Activated CD8-positive, alpha-beta memory T cell treated with anti-CD3 and anti-CD28 coated beads, Interleukin-2, amount 50 U/mL, for 48 hours (primary cell): Measurements from ENCODE around the gene GCFC2.
"Not testable (repeated sequence)": the region's sequence is repeated elsewhere in the genome, so short reads cannot be mapped to it uniquely, and the experiment has no call there.

ENCODE experiments used
- DNase-seq: peaks from one replicate; pipeline ENCODE4 v3.0.0-alpha.2; 2020

Gene GCFC2

GRCh38 chr2:75676464-75676863, 34.3 kb downstream of the GCFC2 start:
- DNase-seq: no peak

DNA sequence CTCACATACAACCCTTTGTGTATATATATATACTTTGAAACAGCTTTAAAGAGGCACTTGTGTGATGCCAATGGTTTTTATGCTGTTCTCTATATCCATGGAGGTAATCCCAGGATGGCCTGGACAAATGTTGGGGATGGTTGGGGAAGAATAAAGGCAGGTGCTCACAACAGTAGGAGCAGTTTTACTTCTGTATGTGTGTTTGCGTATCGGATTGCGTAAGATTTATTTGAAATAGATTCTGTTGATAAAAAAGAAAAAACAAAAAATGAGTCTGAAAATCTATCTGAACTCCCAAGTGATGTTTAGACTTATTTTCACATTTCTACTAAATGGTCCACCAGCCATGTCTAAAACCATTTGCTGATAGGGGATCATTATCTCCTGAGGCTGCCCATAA, 34.8 kb downstream of the GCFC2 start:
- DNase-seq: no peak

DNA sequence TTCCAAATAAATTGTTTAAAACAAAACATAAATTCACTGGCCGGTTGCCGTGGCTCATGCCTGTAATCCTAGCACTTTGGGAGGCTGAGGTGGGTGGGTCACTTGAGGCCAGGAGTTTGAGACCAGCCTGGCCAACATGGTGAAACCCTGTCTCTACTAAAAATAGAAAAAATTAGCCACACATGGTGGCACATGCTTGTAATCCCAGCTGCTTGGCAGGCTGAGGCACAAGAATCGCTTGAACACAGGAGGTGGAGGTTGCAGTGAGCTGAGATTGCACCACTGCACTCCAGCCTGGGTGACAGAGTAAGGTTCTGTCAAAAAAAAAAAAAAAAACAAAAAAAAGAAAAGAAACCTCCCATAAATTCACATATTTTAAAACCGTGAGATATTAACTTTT, 35.3 kb downstream of the GCFC2 start:
- DNase-seq: not testable (repeated sequence)

DNA sequence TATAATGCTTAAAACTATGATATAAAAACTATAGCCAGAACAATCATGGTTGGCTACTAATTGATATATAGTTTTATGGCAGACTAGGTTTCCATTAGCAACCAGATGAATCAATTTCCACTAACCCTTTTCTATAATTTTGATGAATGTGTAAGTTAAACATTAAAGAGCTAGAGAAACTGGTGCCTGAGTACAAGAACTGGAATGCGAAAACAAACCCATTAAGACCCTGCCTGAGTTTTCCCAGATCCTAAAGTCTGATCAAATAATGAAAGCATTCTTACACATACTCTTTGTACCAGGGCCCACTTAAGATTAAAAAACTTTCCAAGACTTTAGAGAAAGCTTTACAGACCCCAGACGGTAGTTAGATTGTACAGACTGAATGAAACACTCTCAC, 42.8 kb downstream of the GCFC2 start:
- DNase-seq: no peak

GRCh38 chr2:75666911-75667310, 43.8 kb downstream of the GCFC2 start:
- no peak for DNase-seq

GRCh38 chr2:75657798-75658197, 52.9 kb downstream of the GCFC2 start:
- DNase-seq: no peak

DNA sequence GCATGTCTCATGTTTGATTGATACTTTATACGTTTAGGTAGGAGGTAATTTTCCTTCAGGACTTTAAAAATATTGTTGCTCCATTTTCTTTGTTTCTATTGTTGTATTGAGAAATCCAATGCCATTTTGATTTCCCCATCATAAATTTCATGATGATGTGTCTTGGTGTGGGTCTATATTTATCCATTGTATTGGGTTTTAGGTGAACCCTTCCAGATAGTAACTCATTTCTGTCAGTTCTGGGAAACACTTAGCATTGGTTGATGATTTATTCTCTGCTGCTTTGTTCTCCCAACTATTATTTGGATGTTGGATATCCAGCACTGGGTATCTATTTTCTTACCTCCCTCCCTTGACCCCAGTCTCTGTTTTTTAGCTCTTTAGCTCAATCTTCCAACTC, 54.2 kb downstream of the GCFC2 start:
- no peak for DNase-seq

DNA sequence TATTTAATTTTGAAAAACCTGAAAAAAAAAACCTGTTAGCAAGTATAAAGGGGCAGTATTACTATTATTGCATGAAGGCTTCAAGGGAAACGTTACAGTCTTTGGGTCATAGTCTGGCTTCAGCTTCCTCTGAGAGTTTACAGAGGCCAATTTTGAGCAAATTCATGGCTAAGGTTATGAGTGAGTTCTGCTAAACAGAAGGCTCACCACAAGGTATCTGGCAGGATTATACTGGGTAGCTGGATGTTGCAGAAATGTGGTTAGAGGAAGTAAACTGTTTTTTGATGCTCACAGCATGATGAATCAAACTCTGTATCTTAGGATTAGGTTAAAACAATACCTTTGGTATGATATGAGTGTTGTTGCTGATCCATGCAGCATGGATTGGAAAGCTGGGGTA, 54.9 kb downstream of the GCFC2 start:
- DNase-seq: no peak

DNA sequence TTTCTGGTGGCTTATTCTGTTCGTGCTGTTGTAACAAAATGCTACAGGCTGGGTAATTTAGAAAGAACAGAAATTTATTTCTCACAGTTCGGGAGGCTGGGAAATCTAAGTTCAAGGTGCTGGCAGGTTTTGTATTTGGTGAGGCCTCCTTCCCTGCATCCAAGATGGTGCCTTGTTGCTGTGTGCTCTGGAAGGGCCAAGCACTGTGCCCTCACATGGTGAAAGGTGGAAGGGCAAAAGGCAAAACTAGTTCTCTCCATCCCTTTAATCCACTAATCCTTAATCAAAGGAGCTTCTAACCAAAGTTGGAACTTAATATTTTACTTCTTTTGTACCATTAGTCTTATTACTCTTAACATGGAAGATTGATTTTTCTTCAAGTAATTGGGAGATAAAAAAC, 56.7 kb downstream of the GCFC2 start:
- no peak for DNase-seq

DNA sequence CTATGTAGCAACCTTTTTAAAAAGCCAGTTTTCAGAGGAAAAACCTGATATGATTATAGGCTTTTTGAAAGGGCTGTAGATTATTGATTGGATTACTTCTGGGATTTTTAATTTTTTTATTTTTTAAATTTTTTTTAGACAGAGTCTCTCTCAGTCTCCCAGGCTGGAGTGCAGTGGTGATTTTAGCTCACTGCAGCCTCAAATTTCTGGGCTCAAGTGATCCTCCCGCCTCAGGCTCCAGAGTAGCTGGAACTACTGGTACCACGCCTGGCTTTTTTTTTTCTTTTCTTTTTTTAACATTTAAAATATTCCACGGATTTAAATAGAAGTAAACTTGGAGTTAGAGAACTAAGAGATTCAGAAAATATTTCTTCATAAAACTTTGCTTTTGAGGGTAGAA, 62.9 kb downstream of the GCFC2 start:
- no peak for DNase-seq

DNA sequence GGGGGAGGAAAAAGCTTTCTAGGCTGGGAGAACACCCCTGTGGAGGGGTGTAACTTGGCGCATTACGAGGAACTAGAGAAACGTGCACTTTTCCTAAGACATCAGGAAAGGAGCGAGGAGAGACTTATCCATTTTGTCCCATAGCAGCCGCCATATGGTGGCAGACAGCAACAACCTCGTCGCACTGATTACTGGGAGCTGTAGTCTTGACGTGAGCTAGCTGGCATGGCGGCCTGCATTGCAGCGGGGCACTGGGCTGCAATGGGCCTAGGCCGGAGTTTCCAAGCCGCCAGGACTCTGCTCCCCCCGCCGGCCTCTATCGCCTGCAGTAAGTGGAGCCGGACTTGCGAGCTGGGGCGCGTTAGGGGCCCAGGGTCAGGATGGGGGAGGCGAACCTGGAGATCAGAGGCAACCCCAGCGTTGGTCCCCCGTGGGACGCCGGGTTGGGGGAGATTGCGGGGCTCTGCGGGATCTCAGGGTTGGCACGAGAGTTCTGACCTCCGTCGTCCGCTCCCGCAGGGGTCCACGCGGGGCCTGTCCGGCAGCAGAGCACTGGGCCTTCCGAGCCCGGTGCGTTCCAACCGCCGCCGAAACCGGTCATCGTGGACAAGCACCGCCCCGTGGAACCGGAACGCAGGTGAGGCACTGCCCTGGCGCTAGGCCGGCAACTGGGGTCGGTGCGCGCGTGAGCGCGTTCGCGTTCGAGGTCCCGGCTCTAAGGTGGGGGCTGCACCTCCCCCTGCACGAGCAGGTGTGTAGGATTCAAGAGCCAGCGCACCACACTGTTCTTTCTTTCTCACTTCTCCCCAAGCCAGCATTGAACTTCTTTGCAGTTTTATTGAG, 63.9 kb downstream of the GCFC2 start, which contains the start of gene MRPL19:
TSS of gene MRPL19 (plus strand) at position 201 of the 843 bp plus-strand sequence. CDS start at position 226, 25 bp downstream.
- DNase-seq: peak; percentile 81

DNA sequence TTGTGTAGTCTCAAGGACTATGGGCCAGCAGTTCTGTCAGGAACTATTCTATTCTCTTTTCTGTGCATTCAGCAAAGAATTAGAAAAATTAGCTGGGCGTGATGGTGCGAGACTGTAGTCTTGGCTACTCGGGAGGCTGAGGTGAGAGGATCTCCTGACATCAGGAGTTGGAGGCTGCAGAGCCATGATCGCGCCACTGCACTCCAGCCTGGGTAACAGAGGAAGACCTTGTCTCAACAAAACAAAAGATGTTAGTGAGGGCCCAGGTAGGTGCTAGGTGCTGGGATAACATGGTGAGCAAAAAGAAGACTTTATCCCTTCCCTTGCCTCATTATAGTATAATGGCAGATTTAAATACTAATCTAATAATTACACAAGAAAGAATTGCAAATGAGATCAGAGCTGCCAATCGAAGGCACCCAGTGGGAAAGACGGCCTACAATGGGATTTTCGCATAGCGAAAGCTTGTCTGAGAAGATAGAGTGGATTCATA, 64.6 kb downstream of the GCFC2 start:
- no peak for DNase-seq

DNA sequence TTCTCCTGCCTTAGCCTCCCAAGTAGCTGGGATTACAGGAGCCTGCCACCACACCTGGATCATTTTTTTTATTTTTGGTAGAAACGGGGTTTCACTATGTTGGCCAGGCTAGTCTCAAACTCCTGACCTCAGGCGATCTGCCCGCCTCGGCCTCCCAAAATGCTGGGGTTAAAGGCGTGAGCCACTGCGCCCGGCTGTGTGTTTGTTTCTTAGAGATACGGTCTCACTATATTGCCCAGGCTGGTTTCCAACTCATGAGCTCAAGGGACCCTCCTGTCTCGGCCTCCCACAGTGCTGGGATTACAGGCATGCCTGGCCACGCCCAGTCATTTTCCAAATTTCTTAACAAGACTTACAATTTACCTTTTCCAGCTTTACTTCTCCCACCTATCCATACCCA, 65.1 kb downstream of the GCFC2 start:
- no peak for DNase-seq

DNA sequence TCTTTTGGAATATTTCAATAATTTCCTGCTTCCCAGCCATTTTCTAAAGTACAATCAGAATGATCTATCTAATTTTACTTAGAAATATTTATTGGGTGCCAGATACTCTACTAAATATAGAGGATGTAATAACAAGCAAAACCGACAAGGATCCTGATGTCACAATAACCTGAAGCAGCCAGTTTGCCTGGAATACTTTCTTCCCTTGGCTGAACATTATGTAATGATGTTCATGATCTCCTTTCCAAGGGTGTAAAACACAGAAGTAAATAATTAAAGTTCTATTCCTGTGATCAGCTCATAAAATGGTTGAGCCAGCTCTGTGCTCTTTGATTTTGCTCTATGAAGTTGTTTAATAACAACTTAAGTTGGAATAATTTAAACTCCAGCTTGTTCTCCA, 66.7 kb downstream of the GCFC2 start:
- DNase-seq: no peak

DNA sequence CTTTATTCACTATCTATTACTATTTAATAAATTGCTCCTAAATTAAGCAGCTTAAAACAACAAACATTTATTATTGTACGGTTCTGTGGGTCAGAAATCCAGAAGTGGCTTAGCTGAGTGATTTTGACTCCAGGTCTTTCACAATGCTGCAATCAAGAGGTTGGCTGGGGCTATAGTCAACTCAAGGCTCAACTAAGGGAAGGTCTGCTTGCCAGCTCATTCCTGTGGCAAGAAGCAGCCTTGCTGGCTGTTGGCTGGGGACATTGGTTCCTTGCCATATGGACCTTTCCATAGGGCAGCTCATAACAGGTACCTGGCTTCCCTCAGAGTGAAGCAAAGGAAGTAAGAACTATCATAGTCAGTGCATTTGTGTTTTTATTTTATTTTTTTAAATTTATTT, 69.1 kb downstream of the GCFC2 start:
- DNase-seq: no peak

DNA sequence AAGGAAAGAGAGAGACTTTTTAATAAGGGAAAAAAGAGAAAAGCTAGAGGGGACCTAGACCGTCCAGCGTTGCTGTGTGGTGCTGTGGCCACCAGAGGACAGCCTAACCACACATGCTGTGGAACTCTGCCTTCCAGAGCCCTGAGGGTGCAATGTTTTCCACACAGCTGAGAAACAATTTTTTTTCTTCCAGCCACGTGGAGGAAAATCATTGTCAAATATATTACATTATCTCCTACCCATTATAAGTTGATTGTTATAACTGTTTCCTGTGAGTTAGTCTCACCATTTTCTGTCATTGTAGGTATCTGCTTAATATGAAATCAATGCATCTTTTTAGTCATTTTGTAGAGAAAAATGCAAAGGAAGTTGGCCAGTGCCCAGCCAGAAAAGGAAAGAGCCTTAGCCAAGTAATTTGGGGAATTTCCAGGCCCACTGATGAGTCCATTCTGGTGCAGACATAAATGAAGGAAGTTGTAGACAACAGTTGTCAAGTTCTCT, 70.0 kb downstream of the GCFC2 start:
- DNase-seq: peak; percentile 64

- DNase-seq: no peak
Observed at GRCh38 chr2:75637568-75637967, 73.1 kb downstream of the GCFC2 start.

DNA sequence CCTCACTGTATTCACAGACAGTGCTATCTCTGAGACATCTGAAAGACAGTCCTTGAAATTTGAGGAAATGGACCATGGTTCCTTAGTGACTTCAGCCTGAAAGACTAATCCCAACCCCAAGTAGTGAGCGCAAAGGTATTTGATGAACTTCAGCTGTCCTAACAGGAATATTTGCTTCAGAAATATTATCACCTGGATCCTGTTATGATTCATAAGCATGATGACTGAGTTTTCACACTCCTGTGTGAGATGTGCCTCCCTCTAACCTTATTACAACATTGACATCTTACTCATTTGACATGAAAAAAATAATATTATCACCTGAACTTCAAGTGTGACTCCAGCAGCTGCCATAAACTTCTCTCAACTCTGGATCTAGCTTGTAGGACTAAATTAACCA, 75.8 kb downstream of the GCFC2 start:
- no peak for DNase-seq

GRCh38 chr2:75633620-75634019, 77.1 kb downstream of the GCFC2 start:
- DNase-seq: no peak

DNA sequence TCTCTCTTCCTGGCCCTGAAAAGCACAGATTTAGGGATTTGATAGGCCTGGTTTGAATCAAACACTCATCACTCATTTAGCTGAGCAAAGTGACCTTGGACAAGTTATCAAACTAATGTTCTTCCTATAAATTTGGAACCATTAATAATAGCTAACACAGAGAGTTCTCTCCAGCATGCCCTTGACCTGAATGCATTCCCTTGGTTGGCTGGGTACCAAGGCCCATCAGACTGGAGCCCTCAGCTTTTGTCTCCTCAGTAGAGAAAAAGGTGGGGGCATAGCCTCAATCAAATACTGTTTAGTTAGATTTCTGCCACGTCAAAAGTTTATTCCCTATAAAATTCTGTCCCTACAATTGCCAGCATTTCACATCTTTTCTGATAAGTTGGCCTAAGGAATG, 77.9 kb downstream of the GCFC2 start:
- no peak for DNase-seq

GRCh38 chr2:75632091-75632701, 78.5 kb downstream of the GCFC2 start:
- no peak for DNase-seq

DNA sequence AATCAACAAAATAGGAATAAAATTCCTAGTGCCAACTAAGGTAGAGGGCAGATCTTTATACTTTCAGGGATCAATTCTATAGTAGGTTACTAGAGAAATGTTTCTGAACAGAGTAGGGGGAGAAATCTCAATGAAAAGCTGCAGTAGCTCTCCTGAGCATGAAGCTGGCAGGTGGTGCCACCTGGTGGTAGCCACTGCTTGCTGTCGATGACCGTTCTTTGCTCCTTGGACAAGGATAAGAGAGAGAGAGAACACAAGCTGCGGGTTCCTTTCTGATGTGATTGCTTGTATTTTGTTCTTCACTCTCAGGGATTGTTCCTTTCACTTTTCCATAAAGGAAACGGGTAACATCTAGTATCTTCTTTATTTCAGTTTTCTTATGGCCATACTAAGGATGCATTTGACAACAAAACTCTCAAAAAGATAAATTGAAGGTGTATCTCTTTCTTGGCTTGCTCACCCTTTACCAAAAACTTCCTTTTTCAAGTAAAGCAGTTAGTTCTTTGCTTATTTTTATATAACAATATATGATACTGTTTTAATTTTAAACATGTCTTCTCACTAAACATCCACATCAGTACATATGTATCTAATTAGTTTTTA, 82.7 kb downstream of the GCFC2 start:
- peak; percentile 81 for DNase-seq

GRCh38 chr2:75622929-75623328, 87.8 kb downstream of the GCFC2 start:
- no peak for DNase-seq

DNA sequence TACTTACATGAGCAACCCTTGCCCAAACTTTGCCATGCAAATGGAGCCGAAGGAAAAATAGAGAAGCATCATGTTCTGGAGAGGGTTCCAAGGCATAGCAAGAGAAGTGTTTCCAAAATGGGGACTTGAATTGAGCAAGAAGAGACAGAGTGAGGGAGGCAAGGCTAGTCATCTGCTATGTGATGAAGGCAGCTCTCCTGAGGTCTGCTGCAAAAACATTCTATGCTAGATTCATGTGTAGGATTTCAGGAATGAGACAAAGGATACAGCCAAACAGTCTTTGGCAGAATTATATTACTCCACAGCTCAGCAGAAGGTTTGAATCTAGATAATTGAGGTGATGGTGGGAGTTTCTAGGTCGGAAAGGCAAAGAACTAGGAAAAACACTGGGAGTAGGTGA, 88.2 kb downstream of the GCFC2 start:
- no peak for DNase-seq
